Left colon (tissue), 2 donors: ENCODE data around the gene DUS2. TPM values are rescaled to one million over a fixed set of nuclear protein-coding genes. Genes with fewer than 3 reads are reported as not detected.
"Not testable (repeated sequence)": the region's sequence is repeated elsewhere in the genome, so short reads cannot be mapped to it uniquely, and the experiment has no call there.

Source experiments
- ATAC-seq: fragments of 200-7000 bp; cut with Tn5 transposase; one replicate; pipeline ENCODE4 v1.9.1; 2020; ENCODE audit warnings: mild to moderate bottlenecking, moderate library complexity
- DNase-seq, 2 donors: peaks; one replicate each; pipeline ENCODE4 v3.0.0-alpha.2; 2020
- intact Hi-C, 2 donors: fragments of 100-400 bp; cut with DNase I in 1 of 2; cut with micrococcal nuclease in 1 of 2; formaldehyde crosslinking; loops; one replicate each; pipeline versions ENCODE4 v1.11.2 to v1.14.0; 2022; cut with DNase I, micrococcal nuclease
- total RNA-seq, 2 donors: library from RNA; stranded (reverse); fragmentation: NEBNext Ultra II Directional; extraction: Animal tissue kit (Norgen Biotek cat#: 25700); gene quantifications; one replicate each; pipeline ENCODE4 v1.2.1, GENCODE V29; 2021
- donor health status: DM: no; HTN: no; CAD: no.
- donor health status: DM: yes; HTN: yes; CAD: no.

Gene DUS2
- total RNA-seq, 2 donors from 2014 or later: 14.1 to 17.4 TPM

DNA sequence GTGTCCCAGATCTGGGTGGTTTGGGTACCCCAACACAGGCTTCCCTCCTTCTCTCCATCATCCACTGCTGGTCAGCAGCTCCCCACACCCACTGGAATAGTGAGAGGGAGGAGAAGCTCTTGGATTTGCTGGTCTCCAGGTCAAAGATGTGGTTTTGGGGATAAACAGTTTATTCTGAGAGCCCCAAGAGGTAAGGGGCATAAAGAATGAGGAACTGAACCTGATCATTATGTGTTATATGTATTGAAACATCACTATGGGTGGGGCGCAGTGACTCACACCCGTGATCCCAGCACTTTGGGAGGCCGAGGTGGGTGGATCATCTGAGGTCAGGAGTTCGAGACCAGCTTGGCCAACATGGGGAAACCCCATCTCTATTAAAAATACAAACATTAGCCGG is 27.7 kb upstream of the DUS2 start:
- no peak for DNase-seq
- intact Hi-C loops: no loop called here
- ATAC-seq: no peak

DNA sequence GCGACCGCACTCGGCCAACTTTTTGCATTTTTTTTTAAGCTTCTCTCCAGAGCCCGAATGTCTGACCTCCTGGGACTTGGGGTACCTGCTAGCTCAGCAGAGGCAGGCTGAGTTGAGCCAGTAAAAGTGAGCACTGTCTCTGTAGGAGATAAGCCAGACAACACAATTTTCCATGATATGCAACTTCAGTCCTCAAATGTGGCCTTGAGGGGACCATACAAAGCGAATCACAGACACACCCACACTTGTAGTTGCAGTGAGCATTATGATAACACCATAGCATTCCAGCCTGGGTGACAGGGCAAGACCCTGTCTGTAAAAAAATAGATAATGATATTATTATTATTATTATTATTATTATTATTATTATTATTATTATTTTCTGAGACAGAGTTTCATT is 26.4 kb upstream of the DUS2 start:
- DNase-seq (no peak), ATAC-seq (no peak)
- intact Hi-C loops: no loop called here

DNA sequence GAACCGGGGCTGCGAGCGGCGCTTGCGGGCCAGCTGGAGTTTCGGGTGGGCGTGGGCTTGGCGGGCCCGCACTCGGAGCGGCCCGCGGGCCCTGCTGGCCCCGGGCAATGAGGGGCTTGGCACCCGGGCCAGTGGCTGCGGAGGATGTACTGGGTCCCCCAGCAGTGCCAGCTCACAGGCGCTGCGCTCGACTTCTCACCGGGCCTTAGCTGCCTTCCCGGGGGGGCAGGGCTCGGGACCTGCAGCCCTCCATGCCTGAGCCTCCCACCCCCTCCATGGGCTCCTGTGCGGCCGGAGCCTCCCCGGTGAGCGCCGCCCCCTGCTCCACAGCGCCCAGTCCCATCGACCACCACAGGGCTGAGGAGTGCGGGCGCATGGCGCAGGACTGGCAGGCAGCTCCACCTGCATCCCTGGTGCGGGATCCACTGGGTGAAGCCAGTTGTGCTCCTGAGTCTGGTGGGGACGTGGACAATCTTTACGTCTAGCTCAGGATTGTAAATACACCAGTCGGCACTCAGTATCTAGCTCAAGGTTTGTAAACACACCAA is 24.8 kb upstream of the DUS2 start:
- ATAC-seq, DNase-seq, intact Hi-C loops: not testable (repeated sequence)

DNA sequence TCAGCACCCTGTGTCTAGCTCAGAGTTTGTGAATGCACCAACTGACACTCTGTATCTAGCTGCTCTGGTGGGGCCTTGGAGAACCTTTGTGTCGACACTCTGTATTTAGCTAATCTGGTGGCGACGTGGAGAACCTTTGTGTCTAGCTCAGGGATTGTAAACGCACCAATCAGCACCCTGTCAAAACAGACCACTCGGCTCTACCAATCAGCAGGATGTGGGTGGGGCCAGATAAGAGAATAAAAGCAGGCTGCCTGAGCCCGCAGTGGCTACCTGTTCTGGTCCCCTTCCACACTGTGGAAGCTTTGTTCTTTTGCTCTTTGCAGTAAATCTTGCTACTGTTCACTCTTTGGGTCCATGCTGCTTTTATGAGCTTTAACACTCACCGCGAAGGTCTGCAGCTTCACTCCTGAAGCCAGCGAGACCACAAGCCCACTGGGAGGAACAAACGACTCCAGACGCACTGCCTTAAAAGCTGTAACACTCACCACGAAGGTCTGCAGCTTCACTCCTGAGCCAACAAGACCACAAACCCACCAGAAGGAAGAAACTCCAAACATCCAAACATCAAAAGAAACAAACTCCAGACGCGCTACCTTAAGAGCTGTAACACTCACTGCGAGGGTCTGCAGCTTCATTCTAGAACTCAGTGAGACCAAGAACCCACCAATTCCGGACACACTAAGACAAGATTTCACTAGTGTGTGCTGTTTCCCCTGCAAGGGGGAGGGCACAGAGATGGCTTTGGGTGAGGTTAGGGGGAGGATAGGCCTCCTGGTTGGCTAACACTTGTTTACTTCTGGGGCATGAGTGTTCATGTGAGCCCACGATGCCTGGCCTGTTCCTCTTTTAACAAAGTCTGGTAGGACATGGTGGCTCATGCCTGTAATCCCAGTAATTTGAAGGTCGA is 24.1 kb upstream of the DUS2 start, which contains the start of gene DPEP2:
Gene DPEP2 (minus strand): TSS at position 706 of the 910 bp plus-strand sequence. CDS start 6,272 bp downstream, outside the sequence.
- intact Hi-C loops: not testable (repeated sequence)
- ATAC-seq: peak; percentile 32

DNA sequence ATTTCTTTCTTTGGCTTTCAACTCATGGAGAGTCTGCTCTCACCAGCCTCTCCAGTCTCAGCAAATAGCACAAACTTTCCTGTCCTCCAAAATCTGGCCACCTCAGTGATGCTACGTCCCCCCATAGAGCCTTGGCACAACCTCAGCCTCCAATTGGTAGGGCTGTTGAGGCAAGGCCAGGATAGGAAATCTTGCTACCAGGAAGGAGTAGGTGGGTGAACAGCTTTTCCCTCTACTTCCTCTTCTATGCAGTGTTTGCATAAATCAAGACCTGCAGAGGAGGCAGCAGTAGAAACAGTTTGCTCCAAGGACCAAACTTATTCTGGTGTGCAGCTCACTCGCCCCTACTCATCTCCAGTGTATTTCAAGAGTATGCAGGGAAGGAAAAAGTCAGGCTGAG is 23.1 kb upstream of the DUS2 start:
- intact Hi-C loops: no loop called here
- ATAC-seq (no peak), DNase-seq (no peak)

More for the DNA sequence above, 24.1 kb upstream of the DUS2 start, which contains the start of gene DPEP2:
- DNase-seq: not testable (repeated sequence)

DNA sequence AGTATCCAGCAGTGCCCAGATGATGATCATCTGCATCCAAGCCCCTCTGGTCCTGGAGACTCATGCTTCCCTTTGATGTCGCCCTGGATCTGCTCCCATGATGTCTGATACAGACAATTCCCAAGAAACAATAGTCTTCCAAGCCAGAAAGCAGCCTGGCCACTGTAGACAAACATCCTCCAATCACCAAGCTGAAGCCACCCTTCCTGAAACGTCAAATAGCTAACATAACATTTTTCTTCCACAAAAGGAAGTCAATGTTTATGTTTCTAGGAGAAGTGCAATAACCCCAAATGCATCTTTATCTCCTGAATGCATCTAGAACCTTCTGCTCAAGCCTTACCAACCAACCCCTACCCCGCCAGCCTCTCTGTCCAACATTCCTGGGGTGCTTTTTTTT is 22.6 kb upstream of the DUS2 start:
- no peak for DNase-seq
- no peak for ATAC-seq
- intact Hi-C loops: no loop called here

DNA sequence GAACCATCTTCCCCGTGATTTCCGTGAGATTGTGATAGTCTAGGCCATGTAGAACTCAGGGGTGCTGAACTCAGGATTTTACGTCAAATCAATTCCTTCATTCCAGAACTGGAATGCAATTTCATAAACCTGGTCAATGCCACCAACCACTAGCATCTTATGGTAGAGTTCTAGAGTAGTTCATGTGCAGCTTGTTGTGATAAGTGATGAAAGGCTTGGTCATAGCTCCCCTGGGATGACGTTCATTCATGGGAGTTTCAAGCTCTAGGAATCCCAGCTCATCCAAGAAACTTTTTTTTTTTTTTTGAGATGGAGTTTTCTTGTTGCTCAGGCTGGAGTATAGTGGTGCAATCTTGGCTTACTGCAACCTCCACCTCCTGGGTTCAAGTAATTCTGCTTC is 20.1 kb upstream of the DUS2 start:
- DNase-seq (no peak), ATAC-seq (no peak)
- intact Hi-C loops: no loop called here

DNA sequence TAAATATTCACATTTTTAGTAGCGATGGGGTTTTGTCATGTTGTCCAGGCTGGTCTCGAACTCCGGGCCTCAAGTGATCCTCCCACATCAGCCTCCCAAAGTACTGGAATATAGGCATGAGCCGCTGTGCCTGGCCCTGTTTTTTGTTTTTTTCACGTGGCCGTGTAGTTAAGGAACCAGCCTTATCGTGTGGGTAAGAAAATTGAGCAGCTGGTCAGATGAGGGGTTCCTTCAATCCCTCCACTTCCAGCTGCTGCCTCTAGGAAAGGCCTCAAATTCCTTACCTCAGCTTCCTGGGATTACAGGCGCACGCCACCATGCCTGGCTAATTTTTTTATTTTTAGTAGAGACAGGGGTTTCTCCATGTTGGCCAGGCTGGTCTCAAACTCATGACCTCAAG is 17.9 kb upstream of the DUS2 start:
- no peak for DNase-seq
- ATAC-seq: no peak
- intact Hi-C loops: no loop called here

DNA sequence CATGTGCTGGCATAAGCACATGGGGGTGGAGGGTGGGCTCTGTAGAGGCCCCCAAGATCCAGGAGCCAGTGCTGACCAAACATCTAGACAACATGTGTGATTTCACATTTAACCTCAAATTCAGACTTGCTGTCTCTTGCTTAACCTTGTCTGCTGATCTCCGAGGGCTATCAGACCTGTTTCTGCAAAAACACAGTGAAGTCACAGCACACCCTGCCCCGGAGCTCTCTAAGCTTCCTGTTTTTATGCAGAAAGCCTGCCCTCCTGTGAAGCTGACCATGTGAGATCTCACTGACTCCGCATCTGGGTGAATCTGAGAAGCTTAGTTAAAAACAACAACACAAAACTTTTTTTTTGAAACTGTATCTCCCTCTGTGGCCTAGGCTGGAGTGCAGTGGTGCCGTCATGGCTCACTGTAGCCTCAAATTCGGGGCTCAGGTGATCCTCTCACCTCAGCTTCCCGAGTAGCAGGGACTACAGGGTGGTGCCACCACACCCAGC is 17.2 kb upstream of the DUS2 start:
- intact Hi-C loops: no loop called here
- ATAC-seq (peak; percentile 33), DNase-seq (peak in 1 of 2 donors; percentile 46)

DNA sequence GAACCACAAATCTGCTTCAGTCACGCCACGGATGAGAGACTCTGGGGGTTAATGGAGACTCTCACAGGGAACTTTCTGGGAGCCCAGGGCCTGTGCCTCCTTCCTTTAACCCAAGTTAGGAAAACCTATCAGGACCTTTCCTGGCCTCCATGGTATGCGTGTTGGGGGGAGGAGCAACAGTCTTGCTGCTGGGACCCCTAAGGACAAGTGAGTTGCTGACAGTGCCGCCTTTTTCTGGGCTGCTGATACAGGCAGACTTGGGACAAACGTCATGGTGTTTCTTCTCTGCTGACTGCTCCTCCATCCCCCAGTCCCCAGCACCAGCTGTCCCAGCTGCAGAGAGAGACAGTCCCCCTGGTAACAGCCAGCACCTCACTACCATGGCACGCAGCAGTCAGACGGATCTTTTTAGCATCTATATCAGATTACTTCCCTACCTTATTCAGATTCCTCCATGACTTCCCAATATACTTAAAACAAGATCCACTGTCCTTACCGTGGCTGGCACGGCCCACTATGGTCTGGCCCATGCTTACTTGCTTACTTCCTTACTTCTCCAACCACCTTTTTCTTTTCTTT is 13.8 kb upstream of the DUS2 start:
- intact Hi-C loops: no loop called here
- no peak for DNase-seq
- ATAC-seq: no peak

DNA sequence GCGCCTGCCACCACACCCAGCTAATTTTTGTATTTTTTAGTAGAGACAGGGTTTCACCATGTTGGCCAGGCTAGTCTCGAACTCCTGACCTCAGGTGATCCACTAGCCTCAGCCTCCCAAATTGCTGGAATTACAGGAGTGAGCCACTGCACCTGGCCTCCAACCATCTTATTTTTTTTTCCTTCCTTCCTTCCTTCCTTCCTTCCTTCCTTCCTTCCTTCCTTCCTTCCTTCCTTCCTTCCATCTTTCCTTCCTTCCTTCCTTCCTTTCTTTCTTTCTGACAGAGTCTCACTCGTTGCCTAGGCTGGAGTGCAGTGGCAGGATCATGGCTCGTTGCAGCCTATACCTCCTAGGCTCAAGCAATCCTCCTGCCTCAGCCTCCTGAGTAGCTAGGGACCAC is 13.2 kb upstream of the DUS2 start:
- intact Hi-C loops, ATAC-seq, DNase-seq: not testable (repeated sequence)

DNA sequence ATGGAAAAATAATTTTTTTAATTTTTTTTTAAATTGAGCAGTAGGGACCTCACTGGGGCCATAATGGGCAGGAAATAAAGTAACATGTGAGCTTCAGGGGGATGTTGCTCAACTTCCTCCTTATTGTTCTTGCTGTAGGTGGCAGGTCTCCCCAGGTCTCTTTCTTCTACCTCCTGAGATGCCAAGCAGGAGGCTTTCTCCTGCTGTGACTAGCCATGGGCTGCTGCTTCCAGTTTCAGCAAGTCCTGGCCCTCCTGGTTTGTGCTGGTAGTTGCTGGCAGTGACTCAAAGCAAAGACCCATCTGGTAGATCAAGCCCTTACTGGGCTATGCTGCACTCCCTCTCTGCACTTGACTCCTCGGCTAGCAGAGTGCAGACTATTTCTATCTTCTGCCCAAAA is 9.6 kb upstream of the DUS2 start:
- intact Hi-C loops: no loop called here
- ATAC-seq (no peak), DNase-seq (no peak)

DNA sequence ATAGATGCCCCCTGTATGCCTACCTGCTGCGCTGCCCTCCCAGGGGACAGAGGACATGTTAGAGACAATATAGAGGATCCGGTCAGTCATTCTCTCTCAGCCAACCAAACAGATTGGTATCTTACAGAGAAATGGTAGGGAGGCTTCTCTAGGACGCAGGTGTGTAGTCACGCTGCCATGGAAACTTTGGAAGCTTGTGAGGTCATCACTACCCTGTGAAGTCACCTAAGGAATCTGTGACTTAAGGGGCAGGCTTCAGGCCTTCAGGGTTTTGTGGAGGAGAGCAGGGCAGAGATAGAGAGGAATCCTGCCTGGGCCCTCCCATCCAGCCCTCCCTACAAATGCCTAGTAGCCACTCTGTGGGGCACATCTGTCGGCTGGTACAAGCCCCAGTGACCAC is 7.4 kb upstream of the DUS2 start, which contains the start of gene DPEP2NB:
Gene DPEP2NB (minus strand): TSS at position 231 of the 400 bp plus-strand sequence. CDS start 141 bp downstream, at position 90.
- no peak for DNase-seq
- intact Hi-C loops: no loop called here
- no peak for ATAC-seq

DNA sequence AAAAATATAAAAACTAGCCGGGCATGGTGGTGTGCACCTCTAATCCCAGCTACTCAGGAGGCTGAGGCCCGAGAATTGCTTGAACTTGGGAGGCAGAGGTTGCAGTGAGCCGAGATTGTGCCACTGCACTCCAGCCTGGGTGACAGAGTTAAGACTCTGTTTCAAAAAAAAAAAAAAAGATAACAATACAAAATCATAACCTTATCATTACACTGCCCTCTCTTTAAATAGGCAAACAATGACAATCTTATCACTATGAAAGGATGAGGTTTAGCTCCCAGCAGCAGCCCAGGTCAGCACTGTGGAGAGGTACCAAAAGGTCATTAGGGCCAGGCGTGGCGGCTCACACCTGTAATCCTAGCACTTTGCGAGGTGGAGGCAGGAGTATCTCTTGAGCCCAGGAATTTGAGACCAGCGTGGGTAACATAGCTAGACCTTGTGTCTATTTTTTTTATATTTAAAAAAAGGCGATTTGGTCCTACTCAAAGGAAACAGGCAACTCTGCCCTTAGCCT is 3.9 kb upstream of the DUS2 start:
- intact Hi-C loops: no loop called here
- ATAC-seq (no peak), DNase-seq (no peak)

DNA sequence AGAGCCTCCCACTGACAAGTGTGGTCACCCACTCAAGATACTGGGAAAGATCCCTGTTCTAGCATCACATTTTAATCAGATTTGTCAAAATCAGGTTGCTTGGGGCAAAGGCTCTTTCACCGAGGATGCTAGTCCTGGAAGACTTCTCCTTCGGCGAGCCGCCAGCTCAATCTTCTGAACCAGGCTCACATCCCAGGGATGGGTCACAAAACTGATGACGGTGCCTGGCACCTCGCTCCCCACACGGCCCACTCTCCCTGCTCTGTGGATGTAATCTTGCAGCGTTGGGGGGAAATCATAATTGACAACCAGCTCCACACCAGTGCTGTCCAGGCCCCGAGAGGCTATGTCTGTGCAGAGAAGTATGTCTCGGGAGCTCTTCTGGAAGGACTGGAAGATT is 1.6 kb upstream of the DUS2 start:
- DNase-seq: no peak
- intact Hi-C loops: no loop called here
- no peak for ATAC-seq

DNA sequence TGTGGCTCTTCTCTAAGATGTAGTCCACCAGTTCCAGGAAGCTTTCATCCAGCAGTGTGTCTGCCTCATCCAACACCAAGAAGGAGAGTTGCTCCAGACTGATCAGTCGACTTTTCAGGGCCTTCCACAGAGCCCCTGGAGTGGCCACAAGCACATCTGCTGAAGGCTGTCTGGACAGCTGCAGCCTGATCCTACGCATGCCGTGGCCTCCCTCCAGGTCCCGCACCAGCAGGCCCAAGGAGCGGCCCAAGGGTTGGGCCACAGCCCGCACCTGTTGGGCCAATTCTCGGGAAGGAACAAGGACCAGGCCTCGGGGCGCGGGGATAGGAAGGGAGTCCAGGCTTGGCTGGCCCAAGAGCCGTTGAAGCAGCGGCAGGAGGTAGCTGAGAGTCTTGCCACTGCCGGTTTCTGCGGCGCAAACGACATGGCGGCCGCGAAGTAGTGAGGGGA is 781 bp upstream of the DUS2 start:
- no peak for DNase-seq
- ATAC-seq: peak; percentile 2
- intact Hi-C loops: no loop called here

DNA sequence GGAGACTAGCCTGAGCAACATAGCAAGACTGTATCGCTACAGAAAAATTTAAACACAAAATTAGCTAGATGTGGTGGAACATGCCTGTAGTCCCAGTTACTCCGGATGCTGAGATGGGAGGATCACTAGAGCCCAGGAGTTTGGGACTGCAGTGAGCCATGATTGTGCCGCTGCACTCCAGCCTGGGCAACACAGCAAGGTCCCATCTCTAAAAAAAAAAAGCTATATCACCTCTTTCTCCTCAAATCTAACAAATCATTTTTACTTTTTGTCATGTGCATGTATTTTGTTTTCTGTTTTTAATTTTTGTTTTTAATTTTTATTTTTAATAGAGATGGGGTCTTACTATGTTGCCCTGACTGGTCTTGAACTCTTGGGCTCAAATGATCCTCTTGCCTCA is 5.9 kb downstream of the DUS2 start:
- intact Hi-C loops: no loop called here
- DNase-seq (no peak), ATAC-seq (no peak)

DNA sequence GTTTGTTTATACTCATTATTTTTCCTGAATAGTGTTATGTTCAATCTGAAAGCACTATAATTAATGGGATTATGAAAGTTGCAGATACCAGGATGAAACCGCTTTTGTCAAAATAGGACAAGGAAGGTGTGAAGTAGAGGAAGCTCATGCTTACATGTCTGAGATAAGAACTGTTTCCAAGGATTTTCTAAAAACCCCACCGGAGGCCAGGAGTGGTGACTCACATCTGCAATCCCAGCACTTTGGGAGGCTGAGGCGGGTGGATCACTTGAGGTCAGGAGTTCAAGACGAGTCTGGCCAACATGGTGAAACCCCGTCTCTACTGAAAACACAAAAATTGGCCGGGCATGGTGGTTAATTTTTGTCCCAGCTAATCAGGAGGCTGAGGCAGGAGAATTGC is 7.0 kb downstream of the DUS2 start:
- DNase-seq, intact Hi-C loops, ATAC-seq: not testable (repeated sequence)

DNA sequence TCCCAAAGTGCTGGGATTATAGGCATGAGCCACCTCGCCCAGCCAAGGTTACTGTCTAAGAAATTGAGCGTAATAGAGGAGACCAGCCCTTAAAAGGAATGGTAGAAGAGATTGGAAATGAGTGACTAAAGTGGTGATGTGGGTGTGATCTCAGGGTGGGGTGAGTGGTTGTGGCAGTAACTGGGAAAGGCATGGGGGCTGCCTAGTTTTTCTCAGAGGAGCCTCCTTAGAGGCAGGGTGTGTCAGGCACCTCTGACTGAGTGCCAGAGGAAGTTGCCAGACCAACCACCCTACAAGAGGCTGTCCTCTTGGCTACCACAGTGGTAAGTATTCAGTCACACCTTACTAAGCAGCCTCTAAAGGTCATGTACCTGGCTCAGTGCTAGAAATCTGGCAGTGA is 8.9 kb downstream of the DUS2 start:
- ATAC-seq: peak; percentile 93
- no peak for DNase-seq
- intact Hi-C loops: no loop called here
